Gastrocnemius medialis (tissue), 4 donors: ENCODE results near the gene KLHL40.

Experiments used
- POLR2A ChIP-seq, 2 donors: fragments of 450-650 bp; IDR thresholded peaks; one replicate each; pipeline ENCODE4 v1.6.1; 2017; ENCODE audit warnings: antibody characterized with exemption in 2 of 2, mild to moderate bottlenecking in 2 of 2, moderate library complexity in 2 of 2
- TF ChIP-seq, protein P1 (sequence below), 5 experiments: fragments of 450-650 bp in 3 of 5; fragments of 200-600 bp in 2 of 5; sonication (generic) in 2 of 5; IDR thresholded peaks in 4 of 5; conservative IDR thresholded peaks in 1 of 5; 1 replicate in 4 of 5; 2 replicates in 1 of 5; pipeline ENCODE4 v1.5.1; 2016 to 2019; ENCODE audit warnings: antibody characterized with exemption in 5 of 5, mild to moderate bottlenecking in 3 of 5, moderate library complexity in 3 of 5

DNA sequence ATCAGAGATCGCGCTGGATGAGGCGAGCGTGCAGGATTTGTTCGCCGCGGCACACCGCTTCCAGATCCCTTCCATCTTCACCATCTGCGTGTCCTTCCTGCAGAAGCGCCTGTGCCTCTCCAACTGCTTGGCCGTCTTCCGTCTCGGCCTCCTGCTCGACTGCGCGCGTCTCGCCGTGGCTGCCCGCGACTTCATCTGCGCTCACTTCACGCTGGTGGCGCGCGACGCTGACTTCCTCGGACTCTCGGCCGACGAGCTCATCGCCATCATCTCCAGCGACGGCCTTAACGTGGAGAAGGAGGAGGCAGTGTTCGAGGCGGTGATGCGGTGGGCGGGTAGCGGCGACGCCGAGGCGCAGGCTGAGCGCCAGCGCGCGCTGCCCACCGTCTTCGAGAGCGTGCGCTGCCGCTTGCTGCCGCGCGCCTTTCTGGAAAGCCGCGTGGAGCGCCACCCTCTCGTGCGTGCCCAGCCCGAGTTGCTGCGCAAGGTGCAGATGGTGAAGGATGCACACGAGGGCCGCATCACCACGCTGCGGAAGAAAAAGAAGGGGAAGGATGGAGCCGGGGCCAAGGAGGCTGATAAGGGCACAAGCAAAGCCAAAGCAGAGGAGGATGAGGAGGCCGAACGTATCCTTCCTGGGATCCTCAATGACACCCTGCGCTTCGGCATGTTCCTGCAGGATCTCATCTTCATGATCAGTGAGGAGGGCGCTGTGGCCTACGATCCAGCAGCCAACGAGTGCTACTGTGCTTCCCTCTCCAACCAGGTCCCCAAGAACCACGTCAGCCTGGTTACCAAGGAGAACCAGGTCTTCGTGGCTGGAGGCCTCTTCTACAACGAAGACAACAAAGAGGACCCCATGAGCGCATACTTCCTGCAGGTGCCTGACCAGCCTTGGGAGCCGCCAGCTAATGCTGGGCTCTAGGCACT, 819 bp downstream of the KLHL40 start:
- TF ChIP-seq, protein P1, sequence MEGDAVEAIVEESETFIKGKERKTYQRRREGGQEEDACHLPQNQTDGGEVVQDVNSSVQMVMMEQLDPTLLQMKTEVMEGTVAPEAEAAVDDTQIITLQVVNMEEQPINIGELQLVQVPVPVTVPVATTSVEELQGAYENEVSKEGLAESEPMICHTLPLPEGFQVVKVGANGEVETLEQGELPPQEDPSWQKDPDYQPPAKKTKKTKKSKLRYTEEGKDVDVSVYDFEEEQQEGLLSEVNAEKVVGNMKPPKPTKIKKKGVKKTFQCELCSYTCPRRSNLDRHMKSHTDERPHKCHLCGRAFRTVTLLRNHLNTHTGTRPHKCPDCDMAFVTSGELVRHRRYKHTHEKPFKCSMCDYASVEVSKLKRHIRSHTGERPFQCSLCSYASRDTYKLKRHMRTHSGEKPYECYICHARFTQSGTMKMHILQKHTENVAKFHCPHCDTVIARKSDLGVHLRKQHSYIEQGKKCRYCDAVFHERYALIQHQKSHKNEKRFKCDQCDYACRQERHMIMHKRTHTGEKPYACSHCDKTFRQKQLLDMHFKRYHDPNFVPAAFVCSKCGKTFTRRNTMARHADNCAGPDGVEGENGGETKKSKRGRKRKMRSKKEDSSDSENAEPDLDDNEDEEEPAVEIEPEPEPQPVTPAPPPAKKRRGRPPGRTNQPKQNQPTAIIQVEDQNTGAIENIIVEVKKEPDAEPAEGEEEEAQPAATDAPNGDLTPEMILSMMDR (IDR thresholded peaks at IDR 0.05 in 4 of 5, conservative IDR thresholded peaks at IDR 0.05 in 1 of 5) = no peak
- no peak for TF ChIP-seq POLR2A (IDR thresholded peaks at IDR 0.05)
